ENCODE measurements around the gene CDH13. TPM values are rescaled to one million over a fixed set of nuclear protein-coding genes. Genes with fewer than 3 reads are reported as not detected.

Gene CDH13
- total RNA-seq, 1 experiment from 2014 or later, result 0.56 TPM

DNA sequence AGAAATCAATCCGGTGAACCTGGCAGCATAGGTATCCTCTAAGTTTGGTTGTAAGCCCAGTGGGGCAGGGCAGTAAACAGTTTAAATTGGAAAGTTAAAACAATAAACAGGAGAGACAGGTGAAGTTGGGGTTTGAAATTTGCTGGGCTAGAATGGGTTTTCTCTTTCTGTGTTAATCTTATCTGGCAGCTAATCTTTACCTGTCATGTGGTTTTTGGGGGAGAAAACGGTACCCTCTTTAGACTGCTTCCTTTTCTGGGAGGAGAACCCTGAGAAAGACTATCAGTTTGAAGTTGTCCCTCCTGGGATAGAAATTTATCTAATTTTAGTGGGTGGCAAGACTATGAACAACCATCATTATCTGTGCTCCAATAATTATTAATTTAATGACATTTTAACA is 24.0 kb downstream of the CDH13 start:
- Histone ChIP-seq H3K4me2 (ENCODE audit: low read depth, low read length, poor library complexity, severe bottlenecking) (no peak overlapping the region), H3K4me1 (ENCODE audit: low read length) (peaks cover 29% of the 10 kb centered on the region), H3K27ac (ENCODE audit: low read length) (no peak overlapping the region)

GRCh38 chr16:82651921-82652601 is 25.3 kb downstream of the CDH13 start:
- Histone ChIP-seq H3K9me3 (ENCODE audit: low read length) (no peaks in the 10 kb centered on the region), H3K4me2 (ENCODE audit: low read depth, low read length, poor library complexity, severe bottlenecking) (peak overlapping the region; percentile 47)

More for the DNA sequence above, 24.0 kb downstream of the CDH13 start:
- Histone ChIP-seq H3K79me2 (ENCODE audit: low read length) (no peaks in the 10 kb centered on the region), H3K27me3 (ENCODE audit: low read length) (no peaks in the 10 kb centered on the region), H3K9me2 (replicated peaks; ENCODE audit: insufficient read depth, low read length) (no peaks in the 10 kb centered on the region), H3K4me3 (ENCODE audit: low read length) (no peak overlapping the region), H3K9me3 (ENCODE audit: low read length) (no peaks in the 10 kb centered on the region), H2AFZ (ENCODE audit: low read length) (no peak overlapping the region), H3K9ac (ENCODE audit: low read length) (no peak overlapping the region), H4K20me1 (ENCODE audit: insufficient read depth, low read depth, low read length) (no peaks in the 10 kb centered on the region), H3K36me3 (ENCODE audit: insufficient read depth, low read length) (no peaks in the 10 kb centered on the region)
- DNase-seq, result no peak

GRCh38 chr16:82652826-82653225 is 26.1 kb downstream of the CDH13 start:
- Histone ChIP-seq H3K27ac (ENCODE audit: low read length) (no peak overlapping the region), H3K4me3 (ENCODE audit: low read length) (no peak overlapping the region), H3K36me3 (ENCODE audit: insufficient read depth, low read length) (no peaks in the 10 kb centered on the region), H3K9me3 (ENCODE audit: low read length) (no peaks in the 10 kb centered on the region), H3K27me3 (ENCODE audit: low read length) (no peaks in the 10 kb centered on the region), H3K4me1 (ENCODE audit: low read length) (peaks cover 29% of the 10 kb centered on the region), H3K9me2 (replicated peaks; ENCODE audit: insufficient read depth, low read length) (no peaks in the 10 kb centered on the region), H3K9ac (ENCODE audit: low read length) (no peak overlapping the region), H4K20me1 (ENCODE audit: insufficient read depth, low read depth, low read length) (no peaks in the 10 kb centered on the region), H3K4me2 (ENCODE audit: low read depth, low read length, poor library complexity, severe bottlenecking) (peak overlapping the region; percentile 47), H2AFZ (ENCODE audit: low read length) (no peak overlapping the region), H3K79me2 (ENCODE audit: low read length) (no peaks in the 10 kb centered on the region)
- no peak for DNase-seq

More at GRCh38 chr16:82651921-82652601, 25.3 kb downstream of the CDH13 start:
- peak; percentile 83 for DNase-seq
- Histone ChIP-seq H3K27ac (ENCODE audit: low read length) (no peak overlapping the region), H3K27me3 (ENCODE audit: low read length) (no peaks in the 10 kb centered on the region), H4K20me1 (ENCODE audit: insufficient read depth, low read depth, low read length) (no peaks in the 10 kb centered on the region), H3K9me2 (replicated peaks; ENCODE audit: insufficient read depth, low read length) (no peaks in the 10 kb centered on the region), H3K4me1 (ENCODE audit: low read length) (peaks cover 29% of the 10 kb centered on the region), H2AFZ (ENCODE audit: low read length) (no peak overlapping the region), H3K9ac (ENCODE audit: low read length) (peak overlapping the region; percentile 28; the same call in 1 of the 2 replicates), H3K36me3 (ENCODE audit: insufficient read depth, low read length) (no peaks in the 10 kb centered on the region), H3K79me2 (ENCODE audit: low read length) (no peaks in the 10 kb centered on the region), H3K4me3 (ENCODE audit: low read length) (no peak overlapping the region; the same call in 1 of the 2 replicates)

GRCh38 chr16:82653550-82654511 is 27.1 kb downstream of the CDH13 start:
- Histone ChIP-seq H3K9ac (ENCODE audit: low read length) (peak overlapping the region; percentile 45; the same call in 1 of the 2 replicates), H3K4me2 (ENCODE audit: low read depth, low read length, poor library complexity, severe bottlenecking) (peak overlapping the region; percentile 39), H3K27ac (ENCODE audit: low read length) (no peak overlapping the region), H4K20me1 (ENCODE audit: insufficient read depth, low read depth, low read length) (no peaks in the 10 kb centered on the region), H3K79me2 (ENCODE audit: low read length) (no peaks in the 10 kb centered on the region), H3K27me3 (ENCODE audit: low read length) (no peaks in the 10 kb centered on the region), H3K9me2 (replicated peaks; ENCODE audit: insufficient read depth, low read length) (no peaks in the 10 kb centered on the region), H3K4me3 (ENCODE audit: low read length) (no peak overlapping the region; the same call in 1 of the 2 replicates), H3K9me3 (ENCODE audit: low read length) (no peaks in the 10 kb centered on the region), H3K4me1 (ENCODE audit: low read length) (peaks cover 29% of the 10 kb centered on the region), H3K36me3 (ENCODE audit: insufficient read depth, low read length) (no peaks in the 10 kb centered on the region), H2AFZ (ENCODE audit: low read length) (peak overlapping the region; percentile 90)
- DNase-seq, result peak; percentile 56

DNA sequence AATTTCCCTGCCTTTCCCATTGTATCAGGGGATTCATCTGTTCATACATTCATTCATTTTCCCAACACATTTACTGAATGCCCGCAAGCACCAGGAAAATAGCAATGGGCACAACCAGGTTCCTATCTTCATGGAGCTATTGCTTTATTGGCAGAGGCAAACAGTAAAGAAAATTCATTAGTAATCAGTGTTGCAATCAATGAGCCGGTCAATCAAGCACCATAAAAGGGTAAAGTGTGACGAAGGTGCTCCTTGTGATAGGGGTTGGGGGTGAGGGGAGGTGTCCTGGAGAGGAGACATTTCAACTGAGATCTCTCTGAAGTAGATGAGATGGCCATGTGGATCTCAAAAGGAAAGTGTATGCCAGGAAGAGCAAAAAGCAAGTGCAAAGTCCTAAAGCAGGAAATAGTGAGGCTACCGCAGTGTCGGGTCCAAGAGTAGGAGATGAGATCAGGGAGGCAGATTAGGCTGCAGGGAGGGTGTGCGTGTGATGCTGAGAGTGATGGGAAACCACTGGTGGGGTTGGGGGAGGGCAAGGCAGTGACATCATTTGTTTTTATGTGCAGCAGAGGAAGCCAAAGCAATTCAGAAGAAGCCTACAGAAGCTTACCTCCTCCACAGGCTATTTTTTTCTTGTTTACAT is 28.4 kb downstream of the CDH13 start:
- no peak overlapping the region for H3K9ac ChIP-seq (ENCODE audit: low read length)
- no peak overlapping the region for H3K27ac ChIP-seq (ENCODE audit: low read length)
- DNase-seq, result no peak

GRCh38 chr16:82655720-82656490 is 29.1 kb downstream of the CDH13 start:
- H3K27ac ChIP-seq (ENCODE audit: low read length), result no peak overlapping the region
- H3K36me3 ChIP-seq (ENCODE audit: insufficient read depth, low read length), result no peaks in the 10 kb centered on the region
- H4K20me1 ChIP-seq (ENCODE audit: insufficient read depth, low read depth, low read length), result no peaks in the 10 kb centered on the region
- H3K79me2 ChIP-seq (ENCODE audit: low read length), result no peaks in the 10 kb centered on the region
- H3K4me2 ChIP-seq (ENCODE audit: low read depth, low read length, poor library complexity, severe bottlenecking), result no peak overlapping the region
- no peaks in the 10 kb centered on the region for H3K9me2 ChIP-seq (replicated peaks; ENCODE audit: insufficient read depth, low read length)
- no peak overlapping the region for H2AFZ ChIP-seq (ENCODE audit: low read length)
- no peak overlapping the region for H3K4me3 ChIP-seq (ENCODE audit: low read length)
- no peak for DNase-seq
- H3K27me3 ChIP-seq (ENCODE audit: low read length), result no peaks in the 10 kb centered on the region
- H3K4me1 ChIP-seq (ENCODE audit: low read length), result peaks cover 39% of the 10 kb centered on the region
- no peaks in the 10 kb centered on the region for H3K9me3 ChIP-seq (ENCODE audit: low read length)
- no peak overlapping the region for H3K9ac ChIP-seq (ENCODE audit: low read length)

More for the DNA sequence above, 28.4 kb downstream of the CDH13 start:
- no peaks in the 10 kb centered on the region for H3K36me3 ChIP-seq (ENCODE audit: insufficient read depth, low read length)
- no peak overlapping the region for H2AFZ ChIP-seq (ENCODE audit: low read length)
- no peak overlapping the region for H3K4me2 ChIP-seq (ENCODE audit: low read depth, low read length, poor library complexity, severe bottlenecking)
- H4K20me1 ChIP-seq (ENCODE audit: insufficient read depth, low read depth, low read length), result no peaks in the 10 kb centered on the region
- no peaks in the 10 kb centered on the region for H3K27me3 ChIP-seq (ENCODE audit: low read length)
- peaks cover 35% of the 10 kb centered on the region for H3K4me1 ChIP-seq (ENCODE audit: low read length)
- H3K79me2 ChIP-seq (ENCODE audit: low read length), result no peaks in the 10 kb centered on the region
- H3K9me2 ChIP-seq (replicated peaks; ENCODE audit: insufficient read depth, low read length), result no peaks in the 10 kb centered on the region
- no peak overlapping the region for H3K4me3 ChIP-seq (ENCODE audit: low read length)
- no peaks in the 10 kb centered on the region for H3K9me3 ChIP-seq (ENCODE audit: low read length)

GRCh38 chr16:82657239-82657638 is 30.5 kb downstream of the CDH13 start:
- no peak for DNase-seq
- H2AFZ ChIP-seq (ENCODE audit: low read length), result no peak overlapping the region
- H3K9me3 ChIP-seq (ENCODE audit: low read length), result no peaks in the 10 kb centered on the region
- no peaks in the 10 kb centered on the region for H3K9me2 ChIP-seq (replicated peaks; ENCODE audit: insufficient read depth, low read length)
- no peak overlapping the region for H3K4me3 ChIP-seq (ENCODE audit: low read length)
- peaks cover 29% of the 10 kb centered on the region for H3K4me1 ChIP-seq (ENCODE audit: low read length)
- no peak overlapping the region for H3K4me2 ChIP-seq (ENCODE audit: low read depth, low read length, poor library complexity, severe bottlenecking)
- no peak overlapping the region for H3K9ac ChIP-seq (ENCODE audit: low read length)
- H3K27me3 ChIP-seq (ENCODE audit: low read length), result no peaks in the 10 kb centered on the region
- no peak overlapping the region for H3K27ac ChIP-seq (ENCODE audit: low read length)
- no peaks in the 10 kb centered on the region for H3K36me3 ChIP-seq (ENCODE audit: insufficient read depth, low read length)
- H3K79me2 ChIP-seq (ENCODE audit: low read length), result no peaks in the 10 kb centered on the region
- no peaks in the 10 kb centered on the region for H4K20me1 ChIP-seq (ENCODE audit: insufficient read depth, low read depth, low read length)
